ENCODE data around the gene SAMSN1.

SAMSN1 gene

DNA sequence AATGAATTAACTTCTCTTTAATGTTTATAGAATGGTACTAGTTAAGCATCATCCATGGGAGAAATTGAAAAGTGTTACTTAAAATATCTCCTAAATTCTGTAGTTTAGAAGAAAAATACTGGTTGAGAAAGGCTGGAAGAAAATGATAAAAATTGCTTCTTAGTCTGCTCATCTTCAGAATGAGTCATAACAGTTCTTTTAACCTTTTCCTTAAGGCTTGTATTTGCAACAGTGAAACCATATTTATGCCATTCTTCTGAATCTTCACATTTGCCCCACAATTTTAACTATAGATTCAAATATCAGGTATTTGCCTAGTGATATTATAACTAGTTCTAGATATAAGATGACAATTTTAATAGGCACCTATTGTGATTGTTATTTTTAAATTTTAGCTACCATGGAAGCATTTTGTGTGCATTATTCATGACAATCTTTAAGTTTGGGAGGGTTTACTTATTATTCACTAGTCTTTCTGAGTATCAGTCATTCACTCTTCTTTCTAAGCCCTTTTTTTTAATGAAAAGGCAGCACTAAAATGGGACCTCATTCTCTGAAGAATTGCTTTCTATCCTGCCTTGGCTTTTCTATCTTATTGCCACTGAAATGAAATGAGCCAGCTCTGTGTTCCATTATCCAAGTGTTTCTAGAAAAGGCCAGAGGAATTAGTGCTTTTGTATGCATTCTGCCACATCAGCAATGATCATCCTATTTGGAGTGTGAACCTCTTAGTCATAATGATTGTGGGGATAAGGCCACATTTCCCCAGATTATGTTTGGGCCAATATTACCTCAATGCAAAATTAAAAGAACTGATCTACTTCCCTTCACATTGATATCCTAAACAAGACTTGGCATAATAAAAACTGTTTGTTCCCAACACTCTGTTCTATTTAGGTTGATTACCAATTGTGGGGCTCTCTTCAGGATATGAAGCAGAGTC lies 58.4 kb downstream of the SAMSN1 start:
- POLR2A ChIA-PET = no interaction called here
- H3K4me3 ChIP-seq (ENCODE audit: low read depth, low read length) = no peak overlapping the region
- H3K4me1 ChIP-seq (ENCODE audit: control insufficient read depth, insufficient read depth, low read length) = no peaks in the 10 kb centered on the region
- no peak overlapping the region for H3K27ac ChIP-seq (ENCODE audit: extremely low read depth, low read depth, low read length)
- H3K36me3 ChIP-seq (ENCODE audit: control insufficient read depth in 2 of 2, insufficient read depth in 1 of 2, low read length in 2 of 2) = no peaks in the 10 kb centered on the region
- no peaks in the 10 kb centered on the region for H3K9me3 ChIP-seq (ENCODE audit: control insufficient read depth, insufficient read depth, low read depth, low read length)
- CTCF ChIA-PET = no interaction called here
- TF ChIP-seq ZNF274 (IDR thresholded peaks at IDR 0.05; ENCODE audit: low read length) (no peak), ZNF274 (tag by site-specific recombination; IDR thresholded peaks at IDR 0.05; ENCODE audit: borderline replicate concordance) (no peak), KLF9 (tag by site-specific recombination; IDR thresholded peaks at IDR 0.05; ENCODE audit: low read depth) (no peak), ZNF792 (tag by site-specific recombination; IDR thresholded peaks at IDR 0.05) (no peak), ZNF548 (tag by site-specific recombination; IDR thresholded peaks at IDR 0.05) (no peak), ZNF140 (tag by site-specific recombination; IDR thresholded peaks at IDR 0.05) (no peak), ZNF311 (tag by site-specific recombination; IDR thresholded peaks at IDR 0.05; ENCODE audit: borderline replicate concordance) (no peak), YY1 (tag by site-specific recombination; IDR thresholded peaks at IDR 0.05) (no peak)
- TF ChIP-seq, protein P1, sequence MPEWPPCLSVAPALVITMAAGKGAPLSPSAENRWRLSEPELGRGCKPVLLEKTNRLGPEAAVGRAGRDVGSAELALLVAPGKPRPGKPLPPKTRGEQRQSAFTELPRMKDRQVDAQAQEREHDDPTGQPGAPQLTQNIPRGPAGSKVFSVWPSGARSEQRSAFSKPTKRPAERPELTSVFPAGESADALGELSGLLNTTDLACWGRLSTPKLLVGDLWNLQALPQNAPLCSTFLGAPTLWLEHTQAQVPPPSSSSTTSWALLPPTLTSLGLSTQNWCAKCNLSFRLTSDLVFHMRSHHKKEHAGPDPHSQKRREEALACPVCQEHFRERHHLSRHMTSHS (tag by site-specific recombination; IDR thresholded peaks at IDR 0.05) = no peak
- TF ChIP-seq, protein P2, sequence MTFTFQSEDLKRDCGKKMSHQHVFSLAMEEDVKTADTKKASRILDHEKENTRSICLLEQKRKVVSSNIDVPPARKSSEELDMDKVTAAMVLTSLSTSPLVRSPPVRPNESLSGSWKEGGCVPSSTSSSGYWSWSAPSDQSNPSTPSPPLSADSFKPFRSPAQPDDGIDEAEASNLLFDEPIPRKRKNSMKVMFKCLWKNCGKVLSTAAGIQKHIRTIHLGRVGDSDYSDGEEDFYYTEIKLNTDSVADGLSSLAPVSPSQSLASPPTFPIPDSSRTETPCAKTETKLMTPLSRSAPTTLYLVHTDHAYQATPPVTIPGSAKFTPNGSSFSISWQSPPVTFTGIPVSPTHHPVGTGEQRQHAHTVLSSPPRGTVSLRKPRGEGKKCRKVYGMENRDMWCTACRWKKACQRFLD (tag by site-specific recombination; IDR thresholded peaks at IDR 0.05) = no peak
- TF ChIP-seq, protein P3, sequence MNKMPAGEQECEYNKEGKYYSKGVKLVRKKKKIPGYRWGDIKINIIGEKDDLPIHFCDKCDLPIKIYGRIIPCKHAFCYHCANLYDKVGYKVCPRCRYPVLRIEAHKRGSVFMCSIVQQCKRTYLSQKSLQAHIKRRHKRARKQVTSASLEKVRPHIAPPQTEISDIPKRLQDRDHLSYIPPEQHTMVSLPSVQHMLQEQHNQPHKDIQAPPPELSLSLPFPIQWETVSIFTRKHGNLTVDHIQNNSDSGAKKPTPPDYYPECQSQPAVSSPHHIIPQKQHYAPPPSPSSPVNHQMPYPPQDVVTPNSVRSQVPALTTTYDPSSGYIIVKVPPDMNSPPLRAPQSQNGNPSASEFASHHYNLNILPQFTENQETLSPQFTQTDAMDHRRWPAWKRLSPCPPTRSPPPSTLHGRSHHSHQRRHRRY (tag by site-specific recombination; IDR thresholded peaks at IDR 0.05) = no peak
- TF ChIP-seq, protein P4, sequence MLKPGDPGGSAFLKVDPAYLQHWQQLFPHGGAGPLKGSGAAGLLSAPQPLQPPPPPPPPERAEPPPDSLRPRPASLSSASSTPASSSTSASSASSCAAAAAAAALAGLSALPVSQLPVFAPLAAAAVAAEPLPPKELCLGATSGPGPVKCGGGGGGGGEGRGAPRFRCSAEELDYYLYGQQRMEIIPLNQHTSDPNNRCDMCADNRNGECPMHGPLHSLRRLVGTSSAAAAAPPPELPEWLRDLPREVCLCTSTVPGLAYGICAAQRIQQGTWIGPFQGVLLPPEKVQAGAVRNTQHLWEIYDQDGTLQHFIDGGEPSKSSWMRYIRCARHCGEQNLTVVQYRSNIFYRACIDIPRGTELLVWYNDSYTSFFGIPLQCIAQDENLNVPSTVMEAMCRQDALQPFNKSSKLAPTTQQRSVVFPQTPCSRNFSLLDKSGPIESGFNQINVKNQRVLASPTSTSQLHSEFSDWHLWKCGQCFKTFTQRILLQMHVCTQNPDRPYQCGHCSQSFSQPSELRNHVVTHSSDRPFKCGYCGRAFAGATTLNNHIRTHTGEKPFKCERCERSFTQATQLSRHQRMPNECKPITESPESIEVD (tag by site-specific recombination; IDR thresholded peaks at IDR 0.05) = no peak
- TF ChIP-seq, protein P5, sequence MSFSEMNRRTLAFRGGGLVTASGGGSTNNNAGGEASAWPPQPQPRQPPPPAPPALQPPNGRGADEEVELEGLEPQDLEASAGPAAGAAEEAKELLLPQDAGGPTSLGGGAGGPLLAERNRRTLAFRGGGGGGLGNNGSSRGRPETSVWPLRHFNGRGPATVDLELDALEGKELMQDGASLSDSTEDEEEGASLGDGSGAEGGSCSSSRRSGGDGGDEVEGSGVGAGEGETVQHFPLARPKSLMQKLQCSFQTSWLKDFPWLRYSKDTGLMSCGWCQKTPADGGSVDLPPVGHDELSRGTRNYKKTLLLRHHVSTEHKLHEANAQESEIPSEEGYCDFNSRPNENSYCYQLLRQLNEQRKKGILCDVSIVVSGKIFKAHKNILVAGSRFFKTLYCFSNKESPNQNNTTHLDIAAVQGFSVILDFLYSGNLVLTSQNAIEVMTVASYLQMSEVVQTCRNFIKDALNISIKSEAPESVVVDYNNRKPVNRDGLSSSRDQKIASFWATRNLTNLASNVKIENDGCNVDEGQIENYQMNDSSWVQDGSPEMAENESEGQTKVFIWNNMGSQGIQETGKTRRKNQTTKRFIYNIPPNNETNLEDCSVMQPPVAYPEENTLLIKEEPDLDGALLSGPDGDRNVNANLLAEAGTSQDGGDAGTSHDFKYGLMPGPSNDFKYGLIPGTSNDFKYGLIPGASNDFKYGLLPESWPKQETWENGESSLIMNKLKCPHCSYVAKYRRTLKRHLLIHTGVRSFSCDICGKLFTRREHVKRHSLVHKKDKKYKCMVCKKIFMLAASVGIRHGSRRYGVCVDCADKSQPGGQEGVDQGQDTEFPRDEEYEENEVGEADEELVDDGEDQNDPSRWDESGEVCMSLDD (tag by site-specific recombination; IDR thresholded peaks at IDR 0.05) = no peak

DNA sequence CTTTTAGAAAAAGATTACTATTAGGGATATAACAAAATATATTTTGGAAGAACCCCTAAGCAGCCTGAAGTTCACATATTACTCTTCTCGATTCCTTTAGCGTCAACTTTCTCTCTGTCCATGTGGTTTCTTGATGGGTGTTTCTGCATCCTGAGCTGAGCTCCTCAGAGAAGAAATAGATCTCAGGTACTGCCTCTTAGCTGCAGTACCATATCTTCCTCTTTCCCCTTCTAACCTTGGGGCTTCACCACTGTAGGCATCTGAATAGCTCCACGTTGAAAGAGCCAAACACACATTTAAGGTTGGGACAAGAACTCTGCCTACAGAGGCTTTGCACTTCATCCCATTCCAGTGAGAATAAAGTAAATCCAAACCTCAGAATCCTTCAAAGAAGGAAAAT lies 59.2 kb downstream of the SAMSN1 start:
- ChIA-PET CTCF (no interaction called here), POLR2A (no interaction called here)
- Histone ChIP-seq H3K27ac (ENCODE audit: extremely low read depth, low read depth, low read length) (no peak overlapping the region), H3K4me1 (ENCODE audit: control insufficient read depth, insufficient read depth, low read length) (no peaks in the 10 kb centered on the region), H3K4me3 (ENCODE audit: low read depth, low read length) (no peak overlapping the region), H3K36me3 (ENCODE audit: control insufficient read depth in 2 of 2, insufficient read depth in 1 of 2, low read length in 2 of 2) (no peaks in the 10 kb centered on the region), H3K9me3 (ENCODE audit: control insufficient read depth, insufficient read depth, low read depth, low read length) (no peaks in the 10 kb centered on the region)
- no peak for TF ChIP-seq ZNF521 (tag by site-specific recombination; IDR thresholded peaks at IDR 0.05)
- no peak for TF ChIP-seq HOXA7 (CRISPR knock-in tag; IDR thresholded peaks at IDR 0.05; ENCODE audit: borderline replicate concordance)
- TF ChIP-seq SALL2 (tag by site-specific recombination; IDR thresholded peaks at IDR 0.05; ENCODE audit: borderline replicate concordance) = no peak
- TF ChIP-seq, protein P6, sequence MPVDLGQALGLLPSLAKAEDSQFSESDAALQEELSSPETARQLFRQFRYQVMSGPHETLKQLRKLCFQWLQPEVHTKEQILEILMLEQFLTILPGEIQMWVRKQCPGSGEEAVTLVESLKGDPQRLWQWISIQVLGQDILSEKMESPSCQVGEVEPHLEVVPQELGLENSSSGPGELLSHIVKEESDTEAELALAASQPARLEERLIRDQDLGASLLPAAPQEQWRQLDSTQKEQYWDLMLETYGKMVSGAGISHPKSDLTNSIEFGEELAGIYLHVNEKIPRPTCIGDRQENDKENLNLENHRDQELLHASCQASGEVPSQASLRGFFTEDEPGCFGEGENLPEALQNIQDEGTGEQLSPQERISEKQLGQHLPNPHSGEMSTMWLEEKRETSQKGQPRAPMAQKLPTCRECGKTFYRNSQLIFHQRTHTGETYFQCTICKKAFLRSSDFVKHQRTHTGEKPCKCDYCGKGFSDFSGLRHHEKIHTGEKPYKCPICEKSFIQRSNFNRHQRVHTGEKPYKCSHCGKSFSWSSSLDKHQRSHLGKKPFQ (tag by site-specific recombination; IDR thresholded peaks at IDR 0.05) = no peak
- TF ChIP-seq ZNF404 (tag by site-specific recombination; IDR thresholded peaks at IDR 0.05) = no peak
- TF ChIP-seq, protein P2 (tag by site-specific recombination; IDR thresholded peaks at IDR 0.05) = no peak
- TF ChIP-seq ZFP3 (tag by site-specific recombination; IDR thresholded peaks at IDR 0.05; ENCODE audit: low read depth) = no peak
- TF ChIP-seq ZNF112 (tag by site-specific recombination; IDR thresholded peaks at IDR 0.05) = no peak
- TF ChIP-seq ZNF274 (IDR thresholded peaks at IDR 0.05; ENCODE audit: low read length) = no peak
- TF ChIP-seq ZNF274 (tag by site-specific recombination; IDR thresholded peaks at IDR 0.05; ENCODE audit: borderline replicate concordance) = no peak
